VCaP (cell line): ENCODE results near the gene FHIT.

Experiments
- H3K27ac ChIP-seq: fragments of 450-650 bp; 2 replicates; pipeline ENCODE4 v1.5.1; 2017
- TF ChIP-seq, protein P1 (sequence below): fragments of 450-650 bp; conservative IDR thresholded peaks from 2 replicates; pipeline ENCODE4 v1.5.1; 2017; ENCODE audit warnings: mild to moderate bottlenecking, moderate library complexity

The FHIT gene

DNA sequence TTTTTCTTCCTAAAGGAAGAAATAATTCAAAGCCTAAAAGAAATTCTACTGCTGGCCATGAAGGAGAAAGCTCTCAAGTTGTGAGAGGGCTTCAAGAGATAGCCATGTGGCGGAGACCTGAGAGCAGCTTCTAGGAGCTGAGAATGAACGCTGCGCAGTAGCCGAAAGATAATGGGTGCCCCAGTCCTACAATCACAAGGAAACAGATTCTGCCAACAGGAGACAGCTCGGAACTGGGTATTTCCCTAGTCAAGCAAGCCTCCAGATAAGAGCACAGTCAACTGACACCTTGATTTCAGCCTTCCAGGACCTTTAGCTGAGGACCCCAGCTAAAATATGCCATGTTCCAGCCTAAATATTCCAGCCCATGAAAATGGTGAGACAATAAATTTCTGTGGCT, 824.1 kb downstream of the FHIT start:
- no peak overlapping the region for H3K27ac ChIP-seq

DNA sequence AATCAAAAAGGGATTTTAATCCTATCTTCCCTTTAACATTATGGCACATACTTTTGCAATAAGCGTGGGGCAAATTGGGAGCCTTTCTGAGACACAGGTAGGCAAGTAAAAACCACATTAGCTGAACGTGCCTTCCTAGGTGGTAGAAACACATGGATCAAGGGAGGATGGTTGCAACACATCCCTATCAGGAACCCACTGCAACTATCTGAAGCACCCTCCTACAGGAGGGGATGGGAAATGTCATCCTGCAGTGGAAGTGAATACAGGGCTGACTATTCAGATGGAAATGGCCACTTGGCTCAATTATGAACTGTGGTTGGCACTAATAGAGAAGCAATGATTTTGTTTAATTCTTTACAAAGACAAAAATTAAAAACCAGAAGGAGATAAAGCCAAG, 826.3 kb downstream of the FHIT start:
- TF ChIP-seq, protein P1, sequence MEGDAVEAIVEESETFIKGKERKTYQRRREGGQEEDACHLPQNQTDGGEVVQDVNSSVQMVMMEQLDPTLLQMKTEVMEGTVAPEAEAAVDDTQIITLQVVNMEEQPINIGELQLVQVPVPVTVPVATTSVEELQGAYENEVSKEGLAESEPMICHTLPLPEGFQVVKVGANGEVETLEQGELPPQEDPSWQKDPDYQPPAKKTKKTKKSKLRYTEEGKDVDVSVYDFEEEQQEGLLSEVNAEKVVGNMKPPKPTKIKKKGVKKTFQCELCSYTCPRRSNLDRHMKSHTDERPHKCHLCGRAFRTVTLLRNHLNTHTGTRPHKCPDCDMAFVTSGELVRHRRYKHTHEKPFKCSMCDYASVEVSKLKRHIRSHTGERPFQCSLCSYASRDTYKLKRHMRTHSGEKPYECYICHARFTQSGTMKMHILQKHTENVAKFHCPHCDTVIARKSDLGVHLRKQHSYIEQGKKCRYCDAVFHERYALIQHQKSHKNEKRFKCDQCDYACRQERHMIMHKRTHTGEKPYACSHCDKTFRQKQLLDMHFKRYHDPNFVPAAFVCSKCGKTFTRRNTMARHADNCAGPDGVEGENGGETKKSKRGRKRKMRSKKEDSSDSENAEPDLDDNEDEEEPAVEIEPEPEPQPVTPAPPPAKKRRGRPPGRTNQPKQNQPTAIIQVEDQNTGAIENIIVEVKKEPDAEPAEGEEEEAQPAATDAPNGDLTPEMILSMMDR: no peak

More for the DNA sequence above, 824.1 kb downstream of the FHIT start:
- TF ChIP-seq, protein P1: no peak

DNA sequence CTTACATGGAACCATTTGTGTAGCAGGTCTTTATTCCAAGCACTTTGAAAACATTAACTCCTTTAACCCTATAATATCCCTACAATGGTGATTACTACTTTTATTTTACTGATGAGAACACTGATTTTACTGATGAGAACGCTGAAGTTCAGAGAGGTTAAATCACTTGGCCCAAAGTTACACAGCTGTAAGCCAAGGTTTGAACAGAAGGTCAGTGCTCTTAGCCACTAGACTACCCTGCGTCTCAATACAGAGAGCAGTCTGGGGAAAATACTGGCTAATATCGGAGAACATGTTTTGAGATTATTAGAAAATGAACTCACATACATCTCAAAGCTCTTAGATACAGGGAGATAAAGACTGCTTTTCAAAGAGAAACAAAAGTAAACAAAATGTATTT, 827.2 kb downstream of the FHIT start:
- no peak overlapping the region for H3K27ac ChIP-seq
- TF ChIP-seq, protein P1: no peak

More for the DNA sequence above, 826.3 kb downstream of the FHIT start:
- no peak overlapping the region for H3K27ac ChIP-seq

DNA sequence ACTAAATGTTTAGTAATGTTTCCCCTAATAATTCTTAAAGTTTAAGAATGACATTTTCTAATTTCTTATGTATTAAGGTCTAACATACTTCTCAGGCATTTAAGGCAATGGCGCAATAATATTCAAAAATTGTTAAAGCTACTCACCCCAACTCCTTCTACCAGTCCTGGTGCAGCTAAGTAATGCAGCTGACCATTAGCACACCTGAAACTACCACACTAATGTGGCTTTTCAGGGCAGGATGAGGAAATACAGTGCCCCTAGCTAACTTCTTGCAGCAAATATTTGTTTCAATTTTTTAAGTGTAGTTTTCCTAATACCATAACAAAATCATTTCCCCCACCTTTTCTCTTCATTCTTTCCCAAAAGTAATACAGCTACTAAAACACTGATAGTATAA, 827.7 kb downstream of the FHIT start:
- TF ChIP-seq, protein P1: no peak
- no peak overlapping the region for H3K27ac ChIP-seq

- no peak overlapping the region for H3K27ac ChIP-seq
- TF ChIP-seq, protein P1: no peak
Observed at GRCh38 chr3:60421749-60422446, 829.4 kb downstream of the FHIT start.

- H3K27ac ChIP-seq: no peak overlapping the region
- TF ChIP-seq, protein P1: no peak
Observed at GRCh38 chr3:60417576-60417975, 833.7 kb downstream of the FHIT start.

GRCh38 chr3:60414011-60414410, 837.2 kb downstream of the FHIT start:
- H3K27ac ChIP-seq: no peak overlapping the region
- TF ChIP-seq, protein P1: no peak
